ENCODE results near the gene COL6A2.

COL6A2 gene

DNA sequence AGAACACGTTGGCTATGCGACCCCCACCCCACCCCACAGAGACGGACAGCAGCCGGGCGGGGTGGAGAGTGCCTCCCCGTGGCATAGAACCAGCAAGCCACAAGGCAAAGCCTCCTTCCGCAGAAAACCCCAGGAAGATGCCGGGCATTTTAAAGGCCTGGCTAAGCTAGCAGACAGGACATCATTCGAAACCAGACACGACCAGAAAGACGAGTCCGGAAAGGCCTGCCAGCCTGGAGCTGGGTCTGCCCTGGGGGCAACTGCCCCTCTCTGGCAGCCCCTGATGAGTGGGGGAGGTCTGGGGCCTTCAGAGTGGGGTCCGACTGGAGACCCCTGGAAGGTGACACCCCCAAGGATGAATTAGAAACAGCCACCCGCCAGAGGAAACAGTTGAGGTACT is 48.9 kb downstream of the COL6A2 start:
- DNase-seq = no peak

DNA sequence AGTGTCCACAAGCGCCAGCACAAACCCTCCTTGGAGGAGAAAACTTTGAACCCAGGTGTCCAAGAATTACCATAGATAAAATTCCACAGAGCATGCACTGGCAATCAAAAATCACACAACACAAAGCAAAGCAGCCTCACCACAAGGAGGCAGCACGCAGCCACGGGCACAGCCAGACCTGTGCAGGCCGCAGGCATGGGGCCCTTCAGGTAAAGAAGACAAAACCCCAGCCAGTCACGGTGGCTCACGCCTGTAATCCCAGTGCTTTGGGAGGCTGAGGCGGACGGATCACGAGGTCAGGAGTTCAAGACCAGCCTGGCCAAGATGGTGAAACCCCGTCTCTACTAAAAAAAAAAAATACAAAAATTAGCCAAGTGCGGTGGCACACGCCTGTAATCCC is 49.5 kb downstream of the COL6A2 start:
- peak; percentile 51 for DNase-seq

DNA sequence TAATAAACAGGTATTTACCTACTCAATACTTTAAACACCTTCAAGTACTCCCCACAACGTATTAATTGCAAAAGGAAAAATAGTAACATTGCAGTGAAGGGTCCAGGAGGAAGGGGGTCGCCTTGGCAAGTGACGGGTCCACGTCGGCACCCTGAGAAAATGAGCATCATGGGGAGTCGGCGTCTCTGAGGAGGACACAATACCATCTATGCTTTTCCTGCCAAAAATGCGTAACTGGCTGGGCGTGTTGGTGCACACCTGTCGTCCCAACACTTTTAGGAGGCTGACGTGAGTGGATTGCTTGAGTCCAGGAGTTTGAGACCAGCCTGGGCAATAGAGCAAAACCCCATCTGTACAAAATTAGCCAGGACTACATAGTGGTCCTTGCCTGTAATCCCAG is 50.2 kb downstream of the COL6A2 start:
- no peak for DNase-seq

DNA sequence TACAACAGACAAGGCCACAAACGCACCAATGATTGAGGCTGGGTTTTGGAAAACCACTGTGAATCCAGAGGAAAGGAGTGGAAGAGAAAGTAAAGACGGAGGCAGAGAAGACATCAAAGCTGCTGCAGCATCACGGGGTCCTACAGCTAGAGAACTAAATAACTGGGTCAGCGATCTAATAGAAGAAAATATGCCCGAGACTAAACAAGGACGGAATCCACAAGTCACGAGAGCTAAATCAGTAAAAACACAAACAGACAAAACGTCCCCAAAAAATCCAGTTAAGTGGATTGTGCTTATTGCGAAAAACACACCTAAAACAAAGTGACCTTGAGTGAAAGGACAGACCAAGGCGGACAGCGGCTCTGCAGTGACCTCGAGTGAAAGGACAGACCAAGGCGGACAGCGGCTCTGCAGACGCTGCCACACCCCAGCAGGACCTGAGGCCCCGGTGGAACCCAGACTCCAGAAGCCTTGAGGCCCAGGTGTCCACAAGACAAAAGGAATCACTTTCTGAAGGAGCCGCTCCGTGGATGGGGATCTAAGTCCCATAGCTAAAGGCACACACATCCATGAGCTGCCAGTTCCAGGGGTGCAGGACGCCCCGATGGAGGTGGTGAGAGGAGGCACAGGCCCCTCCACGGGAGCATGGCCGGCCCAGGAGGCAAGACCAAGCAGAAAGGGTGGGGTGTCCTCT is 51.4 kb downstream of the COL6A2 start:
- no peak for DNase-seq

DNA sequence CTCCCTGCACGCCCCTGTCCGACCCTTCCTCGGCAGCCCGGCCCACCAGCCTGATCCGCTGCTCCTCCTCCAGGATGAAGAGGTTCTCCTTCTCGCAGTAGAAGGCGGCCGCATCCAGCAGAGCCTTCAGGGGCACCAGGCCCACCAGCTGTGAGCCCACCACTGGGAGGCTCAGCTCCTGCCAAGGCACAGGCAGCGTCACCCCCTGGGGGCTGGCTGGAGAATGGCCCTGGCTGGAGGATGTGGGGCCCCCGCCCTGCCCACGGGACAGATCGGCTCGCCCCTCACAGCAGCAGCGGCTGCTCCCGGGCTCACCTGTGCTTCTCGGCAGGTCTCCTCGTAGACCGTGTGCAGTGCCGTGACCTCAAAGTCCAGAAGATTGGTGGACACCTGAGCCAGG is 52.2 kb downstream of the COL6A2 start:
- DNase-seq = no peak

DNA sequence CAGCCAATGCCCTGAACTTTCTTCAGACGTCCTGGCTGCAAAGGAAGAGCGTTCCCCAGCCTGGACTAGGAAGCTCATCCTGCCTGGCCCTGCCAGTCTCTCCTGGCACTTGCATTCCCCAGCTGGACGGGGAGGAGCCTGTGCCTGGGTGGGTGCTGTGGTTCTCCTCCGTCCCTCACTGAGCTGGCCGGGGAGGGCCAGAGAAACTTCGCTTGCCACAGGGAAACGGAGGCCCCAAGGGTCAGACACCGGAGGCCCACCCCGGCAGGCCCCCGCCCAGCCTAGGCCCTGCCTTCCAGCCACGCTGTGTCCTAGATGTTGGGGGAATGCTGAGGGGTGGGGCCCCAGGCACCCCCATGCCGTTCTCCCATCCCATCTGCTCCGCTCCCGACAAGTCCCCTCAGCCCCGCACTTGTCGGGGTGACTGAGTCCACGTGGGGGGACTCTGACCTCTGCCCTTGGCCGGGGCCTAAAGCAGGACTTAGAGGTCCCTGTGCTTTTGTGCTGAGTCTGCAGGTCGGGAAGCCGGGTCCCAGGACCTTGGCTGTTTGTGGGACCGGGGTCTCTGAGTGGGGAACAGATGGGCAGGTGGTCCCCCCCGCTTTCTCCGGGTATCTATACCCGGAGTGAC is 52.7 kb downstream of the COL6A2 start:
- DNase-seq = no peak

DNA sequence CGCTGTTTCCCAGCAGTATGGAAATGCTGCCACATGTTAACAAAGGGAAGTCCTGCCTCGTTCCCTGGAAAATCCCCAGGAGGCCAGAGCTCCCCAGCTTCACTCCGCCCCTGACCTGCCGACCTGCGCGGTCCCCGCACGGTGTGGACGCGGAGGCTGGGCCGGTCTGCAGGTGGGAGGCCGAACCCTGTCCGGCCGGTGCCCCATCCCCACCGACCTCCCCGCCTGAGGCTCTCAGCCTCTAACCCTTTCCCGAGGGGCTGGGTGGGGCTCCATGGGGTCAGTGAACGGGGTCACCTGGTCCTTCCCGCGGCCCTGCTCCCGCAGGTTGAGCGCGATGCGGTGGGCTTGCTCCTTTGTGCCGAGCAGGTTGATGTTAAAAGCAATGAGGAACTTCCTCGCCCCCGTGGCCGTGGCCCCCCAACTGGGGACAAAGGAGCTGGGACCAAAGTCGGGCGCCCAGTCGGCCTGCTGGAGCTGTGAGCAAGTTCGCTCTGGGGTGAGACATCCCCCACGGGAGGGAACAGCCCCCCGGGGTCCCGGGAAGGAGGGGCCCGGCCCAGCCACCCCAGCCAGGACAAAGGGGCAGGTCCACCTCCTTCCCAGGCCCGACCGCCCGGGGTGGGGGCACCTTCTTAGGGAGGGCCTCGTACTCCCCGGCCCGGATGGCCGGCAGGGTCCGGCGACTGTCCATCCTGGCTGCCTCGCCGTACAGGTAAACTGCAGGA is 53.5 kb downstream of the COL6A2 start:
- no peak for DNase-seq

DNA sequence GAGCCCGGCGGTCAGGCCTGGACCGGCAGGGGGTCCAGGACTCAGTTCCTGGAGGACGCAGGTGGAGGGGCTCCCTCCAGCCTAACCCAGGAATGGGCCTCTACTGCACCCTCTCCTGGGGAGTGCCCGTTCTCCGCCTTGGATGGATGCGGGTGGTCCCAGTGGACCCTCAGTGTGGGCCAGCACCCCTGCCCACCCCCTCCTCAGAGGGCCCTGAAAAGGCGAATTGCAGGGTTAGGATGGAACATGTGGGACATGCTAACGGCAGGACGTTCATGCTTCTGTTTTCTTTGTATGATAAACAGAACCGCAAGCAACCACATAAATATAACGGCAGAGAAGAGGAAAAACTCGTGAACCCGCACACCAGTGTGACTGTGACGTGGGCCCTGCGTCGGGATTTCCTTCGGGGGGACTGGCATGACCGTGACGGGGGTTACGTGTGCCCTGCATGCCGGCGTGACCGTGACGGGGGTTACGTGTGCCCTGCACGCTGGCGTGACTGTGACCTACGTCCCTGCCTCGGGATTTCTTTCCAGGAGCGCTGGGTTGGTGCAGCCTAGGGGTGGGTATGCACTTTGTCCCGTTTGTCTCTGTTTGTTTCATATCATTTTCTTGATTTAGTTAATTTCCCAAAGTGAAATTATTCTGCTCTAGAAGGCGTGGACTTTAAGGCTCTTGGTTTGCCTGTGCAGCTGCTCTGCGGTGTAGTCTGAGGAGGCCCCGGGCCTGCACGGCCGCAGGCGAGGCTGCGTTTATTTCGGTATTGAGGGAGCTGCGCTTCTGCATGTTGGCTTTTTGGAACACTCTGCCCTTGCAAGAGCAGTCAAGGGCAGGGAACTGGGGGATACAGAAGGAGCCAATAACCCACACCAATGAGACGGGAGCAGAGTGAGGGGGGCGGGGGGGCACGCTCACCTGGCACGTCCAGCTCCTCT is 54.3 kb downstream of the COL6A2 start:
- DNase-seq = no peak

DNA sequence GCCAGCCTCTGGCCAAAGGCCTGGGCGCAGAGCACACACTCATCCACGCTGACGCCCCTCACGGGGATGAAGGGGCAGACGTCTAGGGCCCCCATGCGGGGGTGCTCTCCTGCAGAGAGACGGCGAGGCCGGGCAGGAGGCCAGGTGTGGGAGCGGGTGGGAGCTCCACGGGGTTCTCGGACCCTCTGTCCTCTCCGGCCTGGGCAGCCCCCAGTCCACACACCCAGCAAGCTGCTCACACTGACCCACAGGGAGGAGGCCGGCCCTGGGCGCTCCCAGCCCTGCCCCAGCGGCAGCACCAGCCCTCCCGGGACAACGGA is 55.0 kb downstream of the COL6A2 start:
- DNase-seq = no peak

DNA sequence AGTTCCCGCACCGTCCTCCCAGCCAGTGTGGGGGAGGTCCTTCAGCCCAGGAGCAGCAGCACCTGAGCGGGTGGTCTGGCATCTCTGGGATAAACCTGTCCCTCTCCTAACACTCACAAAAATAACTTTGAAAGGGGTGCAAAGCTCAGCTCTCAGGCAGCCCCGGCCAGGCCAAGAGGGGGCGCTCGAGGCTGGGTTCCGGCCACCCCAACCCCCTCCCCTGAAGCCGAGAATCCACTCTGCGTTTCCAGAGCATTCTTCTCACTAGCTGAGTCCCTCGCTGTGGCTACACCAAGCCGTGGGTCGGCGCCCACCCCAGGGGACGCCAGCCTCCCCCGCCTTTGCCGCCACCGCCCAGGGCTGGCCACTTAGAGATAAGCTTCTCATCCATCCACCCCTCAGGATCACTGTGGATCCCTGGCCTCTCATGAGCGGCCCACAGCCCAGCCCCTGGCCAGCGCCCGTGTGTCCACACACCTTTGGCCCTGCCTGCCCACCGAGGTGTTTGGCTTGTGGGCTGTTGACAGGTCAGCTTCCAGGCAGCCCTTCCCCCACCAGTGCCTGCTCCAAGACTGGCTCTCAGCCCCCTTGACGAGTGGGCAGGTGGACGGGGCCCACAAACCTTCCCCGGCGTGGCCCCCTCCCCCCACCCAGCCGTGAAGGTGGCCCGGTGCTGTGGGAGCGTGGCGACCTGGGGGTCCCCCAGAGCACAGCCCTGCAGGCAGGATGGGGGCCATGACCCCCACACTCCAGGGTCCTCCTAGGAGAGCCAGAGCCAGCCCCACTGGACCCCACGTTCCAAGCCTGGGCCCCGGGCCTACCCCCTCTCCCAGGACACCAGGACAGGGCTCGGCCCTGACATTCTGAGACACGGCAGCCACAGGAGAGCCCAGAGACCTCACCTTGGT is 55.6 kb downstream of the COL6A2 start:
- peak; percentile 65 for DNase-seq

DNA sequence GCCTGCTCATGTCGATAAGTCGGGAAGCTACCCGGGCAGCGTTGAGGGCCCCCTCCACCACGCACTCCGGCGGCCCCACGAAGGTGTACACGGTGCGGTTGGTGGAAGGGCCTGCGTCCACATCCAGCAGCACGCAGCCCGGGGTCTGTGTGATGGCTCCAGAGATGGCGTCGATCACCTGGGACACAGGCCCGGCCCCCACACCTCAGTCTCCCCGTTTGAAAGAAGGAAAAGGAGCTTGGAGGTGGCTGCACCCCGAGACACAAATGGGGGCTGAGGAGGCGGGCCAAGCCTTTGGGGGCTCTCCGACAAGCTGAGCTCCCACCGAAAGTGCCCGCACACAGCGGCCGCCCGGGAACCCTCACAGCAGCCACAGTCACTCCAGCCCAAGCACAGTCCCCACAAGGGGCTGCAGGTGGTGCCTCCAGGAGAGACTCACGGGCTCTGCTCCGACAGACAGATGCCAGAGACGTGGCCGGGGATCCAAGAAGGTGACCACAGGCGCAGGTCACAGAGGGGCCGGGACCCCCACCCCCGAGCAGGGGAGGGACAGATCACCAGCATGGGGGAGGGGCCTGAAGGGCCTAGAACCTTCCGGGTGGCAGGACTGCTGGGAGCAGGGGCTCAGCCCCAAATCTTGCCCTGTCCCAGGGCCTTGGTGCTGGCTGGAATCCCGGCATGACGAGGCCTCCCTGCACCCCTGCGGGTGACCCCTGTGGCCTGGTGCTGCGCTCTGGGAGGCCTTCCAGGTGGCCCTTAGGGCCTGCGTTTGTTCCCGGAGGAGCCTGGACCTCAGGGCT is 56.4 kb downstream of the COL6A2 start:
- no peak for DNase-seq

DNA sequence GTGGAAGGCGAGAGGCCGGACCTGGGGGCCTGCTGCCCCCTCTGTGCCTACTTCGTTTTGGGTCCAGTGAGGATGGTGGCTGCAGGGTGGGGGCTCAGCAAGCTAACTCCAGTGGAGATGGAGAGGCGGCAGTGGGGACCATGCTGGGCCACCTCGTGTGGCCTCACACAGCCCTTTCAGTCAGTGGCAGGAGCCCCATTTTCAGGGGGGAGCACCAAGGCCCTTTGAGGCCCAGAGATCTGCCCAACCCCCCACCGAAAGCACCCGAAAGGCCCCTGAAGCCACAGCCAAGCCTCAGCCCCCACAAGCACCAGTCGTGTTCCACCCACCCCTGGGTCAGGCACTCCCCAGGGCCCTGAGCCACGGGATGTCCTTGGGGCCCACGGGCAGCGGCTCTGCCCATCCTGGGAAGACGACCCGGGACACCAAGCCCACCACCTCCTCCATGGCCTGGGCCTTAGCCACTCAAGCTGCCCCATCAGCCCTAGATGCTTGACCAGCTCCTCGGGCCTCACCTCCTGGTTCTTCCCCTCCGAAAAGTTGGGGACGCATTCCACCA is 57.1 kb downstream of the COL6A2 start:
- DNase-seq = no peak

DNA sequence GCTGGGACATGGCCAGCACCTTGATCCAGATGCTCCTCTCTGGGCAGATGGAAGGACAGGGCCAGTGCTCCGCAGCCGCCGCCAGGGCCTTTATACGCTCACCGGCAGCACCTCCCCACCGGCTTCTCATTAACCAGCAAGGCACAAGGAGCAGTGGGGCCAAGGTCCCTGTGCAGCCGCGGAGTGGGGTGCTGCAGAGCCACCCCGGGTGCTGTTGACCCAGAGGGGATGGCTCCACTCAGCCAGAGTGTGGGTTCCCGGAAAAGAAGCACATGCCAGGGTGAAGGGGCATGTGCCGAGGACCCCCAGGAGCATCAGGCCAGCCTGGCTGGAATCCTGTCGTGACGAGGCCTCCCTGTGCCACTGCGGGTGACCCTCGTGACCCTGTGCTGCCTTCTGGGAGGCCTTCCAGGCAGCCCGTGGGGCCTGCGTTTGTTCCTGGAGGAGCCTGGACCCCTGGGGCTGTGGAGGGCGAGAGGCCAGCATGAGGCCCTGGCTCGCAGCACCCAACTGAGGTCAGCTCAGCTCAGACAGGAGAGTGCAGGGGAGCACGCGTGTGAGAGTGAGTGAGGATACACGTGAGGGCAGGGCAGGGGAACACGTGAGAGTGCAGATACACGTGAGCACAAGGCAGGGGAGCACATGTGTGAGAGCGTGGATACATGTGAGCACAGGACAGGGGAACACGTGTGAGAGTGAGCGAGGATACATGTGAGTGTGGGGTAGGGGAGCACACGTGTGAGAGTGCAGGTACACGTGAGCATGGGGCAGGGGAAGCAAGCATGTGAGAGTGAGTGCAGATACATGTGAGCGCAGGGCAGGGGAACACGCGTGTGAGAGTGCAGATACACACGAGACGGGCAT is 57.8 kb downstream of the COL6A2 start, which contains the start of gene FTCD:
TSS of gene FTCD (minus strand) at position 66 of the 864 bp plus-strand sequence. CDS start at position 10, 56 bp downstream.
- DNase-seq = no peak

DNA sequence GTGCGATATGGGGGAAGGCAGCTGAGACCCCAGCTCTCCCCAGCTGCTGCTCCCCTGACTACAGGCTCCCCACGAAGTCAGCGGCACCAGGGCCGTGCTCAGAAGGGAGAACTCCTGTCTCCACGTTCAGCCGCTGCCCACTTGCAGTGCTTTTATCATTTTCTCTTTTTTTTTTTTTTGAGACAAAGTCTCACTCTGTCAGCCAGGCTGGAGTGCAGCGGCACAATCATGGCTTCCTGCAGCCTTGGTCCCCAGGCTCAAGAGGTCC is 58.4 kb downstream of the COL6A2 start:
- no peak for DNase-seq

DNA sequence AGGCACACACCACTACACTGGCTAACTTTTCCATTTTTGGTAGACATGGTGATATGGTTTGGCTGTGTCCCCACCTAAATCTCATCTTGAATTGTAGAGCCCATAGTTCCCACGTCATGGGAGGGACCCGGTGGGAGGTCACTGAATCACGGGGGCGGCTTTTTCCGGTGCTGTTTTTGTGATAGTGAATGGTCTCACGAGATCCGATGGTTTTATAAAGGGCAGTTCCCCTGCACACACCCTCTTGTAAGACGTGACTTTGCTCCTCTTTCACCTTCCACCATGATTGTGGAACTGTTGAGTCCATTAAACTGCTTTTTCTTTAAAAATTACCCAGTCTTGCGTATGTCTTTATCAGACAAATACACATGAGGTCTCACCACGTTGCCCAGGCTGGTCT is 58.8 kb downstream of the COL6A2 start:
- DNase-seq = no peak

DNA sequence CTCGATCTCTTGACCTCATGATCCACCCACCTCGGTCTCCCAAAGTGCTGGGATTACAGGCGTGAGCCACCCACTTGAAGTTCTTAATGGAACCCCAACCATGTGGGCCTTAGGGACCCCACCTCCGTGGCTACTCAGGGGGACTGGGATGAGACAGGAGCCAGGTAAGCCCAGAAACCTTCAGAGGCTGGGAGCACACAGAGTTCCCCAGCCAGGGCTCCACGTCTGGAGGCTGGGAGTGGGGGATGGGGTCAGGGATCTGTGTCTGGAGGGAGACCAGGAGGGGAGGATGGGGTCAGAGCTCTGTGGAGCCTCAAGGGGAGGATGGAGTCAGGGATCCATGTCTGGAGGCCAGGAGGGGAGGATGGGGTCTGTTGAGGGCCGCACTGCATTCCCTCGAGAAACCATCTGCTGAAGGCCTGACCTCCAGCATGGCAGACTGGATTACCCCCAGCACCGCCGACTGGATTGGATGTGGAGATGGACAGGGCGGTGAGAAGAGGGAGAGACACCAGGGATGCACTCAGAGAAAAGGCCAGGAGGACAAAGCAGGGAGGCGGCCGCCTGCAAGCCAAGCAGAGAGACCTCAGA is 59.6 kb downstream of the COL6A2 start:
- no peak for DNase-seq

DNA sequence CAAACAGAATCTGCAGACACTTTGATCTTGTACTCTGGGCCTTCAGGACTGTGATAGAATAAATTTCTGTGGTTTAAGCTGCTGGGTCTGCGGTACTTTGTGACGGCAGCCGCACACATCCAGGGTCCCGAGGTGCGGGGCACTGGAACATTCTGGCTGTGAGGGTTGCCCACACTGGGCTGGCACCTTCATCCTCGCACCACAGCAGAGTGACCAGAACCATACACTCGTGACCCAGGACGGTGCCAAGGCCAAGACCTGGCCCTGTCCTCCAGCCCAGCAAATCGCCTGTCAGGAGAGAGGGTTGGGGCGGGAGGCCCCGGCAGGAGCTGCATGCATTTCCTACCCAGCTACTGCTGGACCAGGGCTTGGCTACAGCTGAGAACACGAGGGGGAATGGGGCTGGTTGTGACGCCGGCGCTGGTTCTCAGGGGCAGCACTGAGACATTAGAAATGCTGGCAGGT is 60.1 kb downstream of the COL6A2 start:
- DNase-seq = no peak

DNA sequence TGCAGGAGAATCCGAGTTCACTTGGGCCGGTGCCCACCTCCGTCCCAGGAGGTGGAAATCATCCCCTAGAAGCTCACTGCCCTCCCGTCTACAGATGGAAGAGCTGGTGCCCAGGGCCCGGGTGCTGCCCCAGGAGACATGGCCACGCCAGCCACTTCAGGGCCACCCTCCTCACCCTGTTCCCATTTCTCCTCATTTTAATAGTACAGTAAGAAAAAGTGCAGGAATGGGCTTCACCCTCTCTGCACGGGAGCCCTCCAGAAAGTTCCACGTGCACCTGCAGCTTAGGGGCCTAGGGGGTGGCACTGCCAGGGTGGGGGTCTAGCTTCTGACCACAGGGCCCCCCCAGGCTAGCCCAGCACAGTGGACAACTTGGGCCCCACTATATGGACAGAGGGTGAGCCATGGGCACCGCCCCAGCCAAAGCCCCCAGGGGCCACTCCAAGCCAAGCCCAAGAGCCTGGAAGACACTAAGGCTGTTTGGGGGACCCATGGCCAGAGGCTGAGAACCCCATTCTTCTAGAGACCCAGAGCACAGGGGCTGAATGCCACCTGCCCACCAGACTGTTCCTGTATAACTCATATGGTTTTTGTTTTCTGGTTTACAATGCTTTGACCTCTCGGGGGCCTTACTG is 60.9 kb downstream of the COL6A2 start:
- DNase-seq = no peak

DNA sequence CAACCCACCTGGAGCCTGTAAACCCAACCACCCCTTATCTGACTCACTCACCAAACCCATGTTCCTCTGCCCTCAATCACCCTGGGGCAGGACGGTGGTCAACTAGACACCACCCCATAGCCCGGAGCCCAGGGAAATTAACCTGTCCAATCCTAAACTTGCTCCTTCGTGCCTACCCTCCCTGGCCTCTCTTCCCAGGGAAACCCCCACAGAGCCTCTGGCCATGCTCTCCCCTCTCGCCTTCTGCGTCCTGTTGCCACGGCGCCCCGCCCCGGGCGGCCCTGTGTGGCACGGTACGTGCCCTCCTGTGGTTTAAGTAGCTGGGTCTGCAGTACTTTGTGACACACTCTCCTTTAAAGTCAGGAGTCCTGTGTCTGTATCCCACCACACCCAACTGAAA is 61.5 kb downstream of the COL6A2 start:
- DNase-seq = no peak

All from NCI-H1694 (cell line).